B cell (primary cell): ENCODE data around the gene TP53BP2. TPM values are rescaled to one million over a fixed set of nuclear protein-coding genes. Genes with fewer than 3 reads are reported as not detected.

Experiments used
- ATAC-seq: fragments of 200-7000 bp; cut with Tn5 transposase; one replicate; pipeline ENCODE4 v1.10.0; 2021; ENCODE audit warnings: low read depth, mild to moderate bottlenecking, moderate number of reproducible peaks, moderate library complexity
- CTCF ChIA-PET: fragments of 350-600 bp; sonication (Branson Sonifier 250); formaldehyde crosslinking; loops from one replicate; lab custom pipeline; 2021; ENCODE audit warnings: antibody characterized with exemption, inconsistent platforms; lab: Charles Lee
- POLR2A ChIA-PET: fragments of 350-600 bp; sonication (Branson Sonifier 250); formaldehyde crosslinking; loops from one replicate; lab custom pipeline; 2021; ENCODE audit warnings: antibody characterized with exemption; lab: Charles Lee
- DNase-seq: peaks from one replicate; pipeline ENCODE4 v3.0.0; 2013
- H2AFZ ChIP-seq: 2 replicates; pipeline ENCODE4 v1.6.1; 2012; ENCODE audit warnings: mild to moderate bottlenecking, low read depth, low read length; ENCODE audit not compliant: insufficient read depth, poor library complexity, severe bottlenecking
- H3K27ac ChIP-seq, 2 donors: 1 replicate in 1 of 2; 2 replicates in 1 of 2; pipeline ENCODE4 v1.5.1; 2012 to 2013; ENCODE audit warnings: low read length in 2 of 2, mild to moderate bottlenecking in 2 of 2, moderate library complexity in 1 of 2
- H3K27me3 ChIP-seq, 4 experiments: fragments of 200-600 bp in 1 of 4; sonication (generic) in 1 of 4; replicated peaks in 1 of 4; 1 replicate in 2 of 4; 2 replicates in 2 of 4; pipeline versions ENCODE4 v1.6.1 to v1.7.0; 2013 to 2016; ENCODE audit warnings: low read length in 3 of 4, mild to moderate bottlenecking in 2 of 4, mixed read lengths in 1 of 4, moderate library complexity in 1 of 4; ENCODE audit not compliant: insufficient read depth in 4 of 4, control insufficient read depth in 3 of 4; ENCODE audit errors: control extremely low read depth in 1 of 4
- H3K36me3 ChIP-seq, 2 experiments: replicated peaks in 1 of 2; 1 replicate in 1 of 2; 2 replicates in 1 of 2; pipeline versions ENCODE4 v1.6.1 to v1.7.1; 2013; ENCODE audit warnings: low read length in 1 of 2; ENCODE audit not compliant: insufficient read depth in 2 of 2, control insufficient read depth in 1 of 2; ENCODE audit errors: control extremely low read depth in 1 of 2, extremely low read depth in 1 of 2
- H3K4me1 ChIP-seq, 2 donors: fragments of 200-600 bp in 1 of 2; sonication (generic) in 1 of 2; 1 replicate in 1 of 2; 2 replicates in 1 of 2; pipeline versions ENCODE4 v1.5.1 to v1.6.1; 2013 to 2017; ENCODE audit warnings: low read length in 2 of 2; ENCODE audit not compliant: control insufficient read depth in 2 of 2, insufficient read depth in 2 of 2
- H3K4me2 ChIP-seq: replicated peaks from 2 replicates; pipeline ENCODE3; 2012; ENCODE audit warnings: mild to moderate bottlenecking, low read depth, low read length; ENCODE audit not compliant: poor library complexity, severe bottlenecking
- H3K4me3 ChIP-seq, 5 experiments: fragments of 200-600 bp in 1 of 5; sonication (generic) in 1 of 5; 1 replicate in 3 of 5; 2 replicates in 2 of 5; pipeline versions ENCODE4 v1.5.1 to v1.7.0; 2011 to 2016; ENCODE audit warnings: low read length in 4 of 5, mild to moderate bottlenecking in 4 of 5, low read depth in 2 of 5, control low read depth in 1 of 5, moderate library complexity in 1 of 5; ENCODE audit not compliant: insufficient read depth in 1 of 5; ENCODE audit errors: control extremely low read depth in 1 of 5, extremely low read depth in 1 of 5
- H3K79me2 ChIP-seq: fragments of 200-600 bp; sonication (generic); one replicate; pipeline ENCODE4 v1.6.0; 2016; ENCODE audit warnings: low read length; ENCODE audit not compliant: control insufficient read depth, insufficient read depth
- H3K9ac ChIP-seq: fragments of 200-600 bp; sonication (generic); 2 replicates; pipeline ENCODE4 v1.6.1; 2017; ENCODE audit warnings: mild to moderate bottlenecking, low read length, moderate library complexity
- H3K9me3 ChIP-seq, 3 donors: one replicate each; pipeline versions ENCODE4 v1.6.1 to v1.7.1; 2013; ENCODE audit warnings: low read length in 2 of 3; ENCODE audit not compliant: control insufficient read depth in 2 of 3, insufficient read depth in 1 of 3; ENCODE audit errors: control extremely low read depth in 1 of 3
- H4K20me1 ChIP-seq: 2 replicates; pipeline ENCODE4 v1.6.0; 2012; ENCODE audit warnings: mild to moderate bottlenecking, low read length; ENCODE audit not compliant: insufficient read depth, control insufficient read depth, poor library complexity, severe bottlenecking
- H3K27ac Mint-ChIP-seq: one replicate; pipeline ENCODE4 v1.8.0; 2021; ENCODE audit warnings: mixed read lengths
- H3K27me3 Mint-ChIP-seq: one replicate; pipeline ENCODE4 v1.8.0; 2021; ENCODE audit warnings: mixed read lengths
- H3K4me1 Mint-ChIP-seq: one replicate; pipeline ENCODE4 v1.8.0; 2021; ENCODE audit warnings: mixed read lengths
- H3K4me3 Mint-ChIP-seq: one replicate; pipeline ENCODE4 v1.8.0; 2021; ENCODE audit warnings: mixed read lengths
- H3K9me3 Mint-ChIP-seq: one replicate; pipeline ENCODE4 v1.8.0; 2022; ENCODE audit warnings: mixed read lengths; ENCODE audit not compliant: insufficient read depth
- EZH2 ChIP-seq: IDR thresholded peaks from 2 replicates; pipeline ENCODE4 v1.6.1; 2012; ENCODE audit warnings: borderline replicate concordance, low read depth, mild to moderate bottlenecking, moderate library complexity, low read length; ENCODE audit not compliant: insufficient read depth, poor library complexity, severe bottlenecking
- WGBS: methylation state at CpG from one replicate; pipeline ENCODE4 v1.1.5; 2013; ENCODE audit warnings: missing lambda C conversion rate; ENCODE audit not compliant: insufficient coverage; 5-methylcytosine and 5-hydroxymethylcytosine counted together
- intact Hi-C: fragments of 100-400 bp; cut with micrococcal nuclease; formaldehyde crosslinking; loops from one replicate; pipeline ENCODE4 v1.10.0; 2022
- polyA plus RNA-seq: library from polyadenylated mRNA; depleted of rRNA; stranded (reverse); fragments of >200 nt; gene quantifications from 2 replicates; pipeline ENCODE4 v1.2.3, GENCODE V29; 2012
- total RNA-seq, 2 donors: library from RNA; stranded (reverse); fragments of 120-200 nt in 1 of 2; gene quantifications; 1 replicate in 1 of 2; 2 replicates in 1 of 2; pipeline versions ENCODE4 v1.2.3 to v1.2.4, GENCODE V29; 2013 to 2022
- TF ChIP-seq, protein P1 (sequence below): fragments of 200-600 bp; IDR thresholded peaks from one replicate; pipeline ENCODE4 v1.8.0; 2022; ENCODE audit warnings: antibody characterized with exemption, mild to moderate bottlenecking

Gene TP53BP2
- total and polyA plus RNA-seq, 2 donors (not counting 1 experiment from before 2014, with no cell fraction given), result 10.8 to 40.0 TPM

DNA sequence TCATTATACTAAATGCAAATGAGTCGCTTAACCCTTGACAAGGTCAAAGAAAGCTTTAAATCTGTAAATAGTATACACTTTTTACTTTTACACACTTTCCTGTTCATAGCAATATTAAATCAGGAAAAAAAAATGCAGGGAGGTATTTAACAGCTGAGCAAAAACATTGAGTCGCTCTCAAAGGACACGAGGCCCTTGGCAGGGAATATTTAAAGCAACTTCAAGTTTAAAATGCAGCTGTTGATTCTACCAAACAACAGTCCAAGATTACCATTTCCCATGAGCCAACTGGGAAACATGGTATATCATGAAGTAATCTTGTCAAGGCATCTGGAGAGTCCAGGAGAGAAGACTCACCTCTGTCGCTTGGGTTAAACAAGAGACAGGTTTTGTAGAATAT, 70.7 kb downstream of the TP53BP2 start:
- H3K4me3 Mint-ChIP-seq, result no peak overlapping the region
- H3K9ac ChIP-seq, result no peak overlapping the region
- intact Hi-C loops, result no loop called here
- no peak overlapping the region for H2AFZ ChIP-seq
- no peaks in the 10 kb centered on the region for H3K4me1 ChIP-seq
- H3K9me3 ChIP-seq, result no peaks in the 10 kb centered on the region
- DNase-seq, result no peak
- no peaks in the 10 kb centered on the region for H4K20me1 ChIP-seq
- no peaks in the 10 kb centered on the region for H3K9me3 Mint-ChIP-seq
- peaks cover 13 to 62% of the 10 kb centered on the region in 2 experiments for H3K36me3 ChIP-seq
- H3K4me1 Mint-ChIP-seq, result peaks cover 13% of the 10 kb centered on the region
- no CpG with 5 or more reads among the region's 4 CpGs for WGBS
- CTCF ChIA-PET, result interaction anchor here (0.6 to 2.9 kb wide), 4 partner anchors 26 to 331 kb away, joined by 3 to 17 read pairs (median 4); no protein-coding TSS in a partner anchor
- ATAC-seq, result no peak
- no peak overlapping the region for H3K4me3 ChIP-seq
- TF ChIP-seq EZH2, result no peak
- TF ChIP-seq, protein P1, sequence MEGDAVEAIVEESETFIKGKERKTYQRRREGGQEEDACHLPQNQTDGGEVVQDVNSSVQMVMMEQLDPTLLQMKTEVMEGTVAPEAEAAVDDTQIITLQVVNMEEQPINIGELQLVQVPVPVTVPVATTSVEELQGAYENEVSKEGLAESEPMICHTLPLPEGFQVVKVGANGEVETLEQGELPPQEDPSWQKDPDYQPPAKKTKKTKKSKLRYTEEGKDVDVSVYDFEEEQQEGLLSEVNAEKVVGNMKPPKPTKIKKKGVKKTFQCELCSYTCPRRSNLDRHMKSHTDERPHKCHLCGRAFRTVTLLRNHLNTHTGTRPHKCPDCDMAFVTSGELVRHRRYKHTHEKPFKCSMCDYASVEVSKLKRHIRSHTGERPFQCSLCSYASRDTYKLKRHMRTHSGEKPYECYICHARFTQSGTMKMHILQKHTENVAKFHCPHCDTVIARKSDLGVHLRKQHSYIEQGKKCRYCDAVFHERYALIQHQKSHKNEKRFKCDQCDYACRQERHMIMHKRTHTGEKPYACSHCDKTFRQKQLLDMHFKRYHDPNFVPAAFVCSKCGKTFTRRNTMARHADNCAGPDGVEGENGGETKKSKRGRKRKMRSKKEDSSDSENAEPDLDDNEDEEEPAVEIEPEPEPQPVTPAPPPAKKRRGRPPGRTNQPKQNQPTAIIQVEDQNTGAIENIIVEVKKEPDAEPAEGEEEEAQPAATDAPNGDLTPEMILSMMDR, result no peak
- H3K27me3 Mint-ChIP-seq, result no peaks in the 10 kb centered on the region
- H3K27me3 ChIP-seq, result no peaks in the 10 kb centered on the region
- H3K27ac ChIP-seq, result no peak overlapping the region
- no peak overlapping the region for H3K4me2 ChIP-seq
- no peaks in the 10 kb centered on the region for H3K79me2 ChIP-seq
- H3K27ac Mint-ChIP-seq, result no peak overlapping the region
- POLR2A ChIA-PET, result no interaction called here

GRCh38 chr1:223774134-223774814, 71.5 kb downstream of the TP53BP2 start:
- Histone ChIP-seq H2AFZ (no peak overlapping the region), H3K9me3 (no peaks in the 10 kb centered on the region), H3K4me1 (no peaks in the 10 kb centered on the region), H3K9ac (no peak overlapping the region), H3K4me3 (no peak overlapping the region), H3K27ac (no peak overlapping the region), H4K20me1 (no peaks in the 10 kb centered on the region), H3K79me2 (no peaks in the 10 kb centered on the region), H3K27me3 (no peaks in the 10 kb centered on the region), H3K36me3 (peaks cover 13 to 67% of the 10 kb centered on the region in 2 experiments), H3K4me2 (no peak overlapping the region)
- H3K4me1 Mint-ChIP-seq, result peaks cover 13% of the 10 kb centered on the region
- ATAC-seq (no peak), DNase-seq (no peak)
- intact Hi-C loops, result no loop called here
- no peak for TF ChIP-seq EZH2
- TF ChIP-seq, protein P1, result no peak
- no peaks in the 10 kb centered on the region for H3K9me3 Mint-ChIP-seq
- H3K27ac Mint-ChIP-seq, result no peak overlapping the region
- H3K4me3 Mint-ChIP-seq, result no peak overlapping the region
- ChIA-PET POLR2A (no interaction called here), CTCF (interaction anchor here (0.6 to 2.9 kb wide), 5 partner anchors 25 to 692 kb away, joined by 3 to 17 read pairs (median 3); no protein-coding TSS in a partner anchor)
- WGBS, result 96% methylated on average over 5 of the region's 6 CpGs
- H3K27me3 Mint-ChIP-seq, result no peaks in the 10 kb centered on the region
